Right lung (tissue), 5 donors: ENCODE results near the gene RET. TPM values are rescaled to one million over a fixed set of nuclear protein-coding genes. Genes with fewer than 3 reads are reported as not detected.

Experiments
- DNase-seq, 2 donors: peaks; one replicate each; pipeline ENCODE4 v3.0.0-alpha.2; 2013
- polyA plus RNA-seq, 5 donors: library from polyadenylated mRNA; unstranded; fragments of 120-200 nt; gene quantifications; one replicate each; pipeline versions ENCODE4 v1.2.1 to v1.2.3, GENCODE V29; 2013; ENCODE audit warnings: inconsistent platforms in 1 of 5, low replicate concordance in 1 of 5; ENCODE audit not compliant: insufficient read length in 5 of 5, insufficient read depth in 1 of 5

Gene RET
- polyA plus RNA-seq, 5 donors, result 1.5 to 2.8 (median 2.0) TPM

DNA sequence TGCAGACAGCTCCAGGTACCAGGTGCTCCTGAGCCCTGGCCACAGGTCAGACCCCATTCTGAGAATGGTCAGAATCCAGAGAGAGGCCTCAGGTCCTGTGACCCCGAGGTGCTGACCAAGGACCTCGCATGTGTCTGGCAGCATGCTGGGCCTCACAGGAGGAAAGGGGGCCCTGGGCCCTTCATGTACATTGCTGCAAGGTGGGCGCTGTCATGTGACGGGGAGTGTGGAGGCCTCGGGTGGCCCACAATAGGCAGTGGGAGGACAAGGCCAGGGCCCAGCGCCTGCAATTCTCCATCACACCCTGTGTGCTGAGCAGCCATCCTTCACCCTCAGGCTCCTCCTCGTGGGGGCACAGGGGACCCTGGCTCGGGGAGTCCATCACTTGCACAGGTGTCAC is 15.5 kb upstream of the RET start:
- DNase-seq, result no peak

- DNase-seq, result no peak
Measured at GRCh38 chr10:43061760-43062159, 15.1 kb upstream of the RET start.

DNA sequence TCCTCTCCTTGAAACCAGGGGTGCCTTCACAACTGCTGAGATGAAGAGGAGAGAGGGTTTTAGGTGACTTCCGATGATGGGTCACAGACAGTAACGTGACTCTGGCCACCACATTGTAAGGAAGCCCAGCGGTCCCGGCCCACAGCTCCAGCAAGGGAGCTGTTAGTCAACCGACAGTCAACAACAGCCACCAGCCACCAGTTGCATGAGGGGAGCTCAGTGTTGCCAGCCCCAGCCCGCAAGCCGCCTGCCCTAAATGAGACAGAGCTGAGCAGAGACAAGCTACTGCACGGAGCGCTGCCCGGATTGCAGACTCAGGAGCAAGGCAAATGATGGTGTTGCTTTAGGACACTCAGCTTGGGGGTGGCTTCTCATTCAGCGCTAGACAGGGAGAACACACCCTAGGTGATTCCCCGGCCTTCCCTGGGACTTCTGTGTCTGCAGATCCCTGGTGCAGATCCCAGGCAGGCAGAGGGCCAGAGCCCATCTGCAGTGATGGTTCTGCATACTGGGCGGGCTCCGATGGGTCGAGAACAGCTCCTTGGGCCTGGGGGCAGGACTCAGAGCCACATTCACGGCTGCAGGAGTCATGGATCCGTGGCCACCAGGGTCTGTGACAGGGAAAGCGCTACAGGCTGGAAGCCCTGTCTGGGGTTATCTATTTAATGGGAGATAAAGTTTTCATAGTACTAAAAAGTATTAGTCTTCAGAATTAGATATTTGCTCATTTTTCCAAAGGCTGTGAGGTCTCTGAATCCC is 14.3 kb upstream of the RET start:
- no peak for DNase-seq

- no peak for DNase-seq
Measured at GRCh38 chr10:43064331-43065075, 12.4 kb upstream of the RET start.

GRCh38 chr10:43065234-43065633 is 11.6 kb upstream of the RET start:
- no peak for DNase-seq

DNA sequence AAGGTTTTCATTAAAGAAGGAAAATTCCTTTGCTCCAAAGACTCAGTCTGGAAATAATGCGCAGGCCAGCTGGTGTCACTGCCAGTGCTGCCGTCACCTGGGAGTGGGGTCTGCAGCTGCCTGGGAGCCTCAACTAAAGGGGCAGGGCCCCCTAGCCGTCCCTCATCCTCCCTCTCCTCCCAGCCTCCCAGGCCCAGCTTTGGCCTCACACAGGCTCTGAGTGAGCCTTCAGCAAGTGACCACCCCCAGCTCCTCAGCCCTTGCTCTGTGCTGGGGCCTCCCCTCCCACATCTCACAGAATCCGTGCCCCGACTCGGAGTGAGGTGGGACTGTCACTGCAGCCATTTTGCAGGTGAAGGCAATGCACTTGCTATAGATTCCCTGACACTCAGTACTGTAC is 11.1 kb upstream of the RET start:
- no peak for DNase-seq

- DNase-seq, result no peak
Measured at GRCh38 chr10:43066481-43066880, 10.4 kb upstream of the RET start.

DNA sequence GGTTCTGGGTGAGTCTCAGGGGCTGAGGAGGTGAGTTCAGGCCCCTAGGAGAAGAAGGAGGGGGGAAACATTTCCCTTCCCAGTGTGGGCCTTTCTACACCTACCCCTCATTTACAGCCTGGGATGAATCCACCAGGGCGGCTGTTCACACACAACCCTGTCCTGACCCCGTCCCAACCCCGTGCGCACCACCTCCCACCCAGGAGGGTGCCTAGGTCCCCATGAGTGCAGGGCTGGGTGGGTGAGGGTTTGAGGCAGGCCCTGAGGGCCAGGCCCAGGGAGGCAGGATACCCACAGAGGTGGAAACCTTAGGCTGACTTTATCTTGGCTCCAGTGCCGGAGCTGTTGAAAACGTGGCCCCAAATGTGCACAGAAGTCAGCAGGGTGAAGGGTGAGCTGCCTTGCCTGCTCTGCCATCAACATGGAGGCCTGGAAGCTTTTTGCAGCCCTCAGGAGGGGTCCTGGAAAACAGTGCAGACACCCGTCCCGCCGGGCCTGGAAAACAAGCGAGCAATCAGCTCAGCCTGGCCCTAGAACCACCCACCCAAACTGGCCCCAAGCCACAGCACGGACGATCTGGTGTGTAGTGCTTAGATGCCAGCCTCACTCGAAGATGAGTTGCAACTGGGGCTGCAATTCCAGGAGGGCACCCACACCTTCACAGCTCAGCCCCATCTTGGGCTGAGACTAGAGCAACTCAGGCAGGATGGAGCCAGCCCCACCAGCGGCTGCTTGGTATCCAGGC is 9.3 kb upstream of the RET start:
- no peak for DNase-seq

DNA sequence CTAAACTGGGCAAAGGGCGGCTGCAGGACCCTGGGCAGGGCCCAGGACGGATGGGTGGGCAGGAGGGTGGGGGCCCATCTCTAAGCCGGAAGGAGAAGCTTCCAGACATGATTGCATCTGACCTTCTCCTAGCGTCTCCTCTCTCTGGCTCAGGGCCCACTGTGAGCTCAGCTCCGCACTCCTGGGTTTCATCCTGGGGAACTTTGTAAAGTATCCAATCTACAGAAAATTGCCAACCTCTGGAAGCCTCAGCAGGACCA is 8.8 kb upstream of the RET start:
- no peak for DNase-seq

GRCh38 chr10:43068471-43069210 is 8.2 kb upstream of the RET start:
- no peak for DNase-seq

DNA sequence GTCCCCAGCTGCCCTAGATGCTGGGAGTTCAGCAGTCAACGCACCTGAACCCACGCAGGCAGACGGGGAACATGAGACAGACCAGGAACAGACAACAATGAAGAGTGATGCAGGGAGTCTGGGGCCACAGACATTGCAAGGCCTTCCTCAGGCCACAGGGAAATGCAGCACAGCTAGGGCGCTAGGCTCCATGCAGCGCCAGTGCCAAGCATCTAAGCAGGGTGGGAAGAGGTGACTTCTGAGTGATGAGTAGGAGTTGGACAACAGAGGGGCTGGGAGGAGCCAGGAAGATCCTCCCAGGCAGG is 7.7 kb upstream of the RET start:
- no peak for DNase-seq

DNA sequence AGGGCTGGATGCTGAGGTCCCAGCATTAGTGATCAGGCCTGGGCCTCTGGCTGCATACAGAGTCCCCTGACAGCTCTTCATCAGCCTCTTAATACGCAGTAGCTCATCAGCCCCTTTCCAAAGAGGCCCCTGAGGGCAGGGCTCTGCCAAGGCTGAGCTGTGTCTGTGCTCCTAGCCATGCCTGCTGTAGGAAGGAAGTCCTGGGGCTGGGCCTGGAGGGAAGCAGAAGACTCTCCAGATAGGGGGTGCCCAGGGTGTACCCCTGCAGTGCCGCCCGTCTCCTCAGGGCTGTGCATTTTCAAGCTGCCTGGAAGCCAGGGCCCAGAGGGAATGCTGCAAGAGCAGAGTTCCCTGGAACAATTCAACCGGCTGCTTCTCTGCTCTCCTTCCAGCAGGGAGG is 7.3 kb upstream of the RET start:
- DNase-seq, result no peak

DNA sequence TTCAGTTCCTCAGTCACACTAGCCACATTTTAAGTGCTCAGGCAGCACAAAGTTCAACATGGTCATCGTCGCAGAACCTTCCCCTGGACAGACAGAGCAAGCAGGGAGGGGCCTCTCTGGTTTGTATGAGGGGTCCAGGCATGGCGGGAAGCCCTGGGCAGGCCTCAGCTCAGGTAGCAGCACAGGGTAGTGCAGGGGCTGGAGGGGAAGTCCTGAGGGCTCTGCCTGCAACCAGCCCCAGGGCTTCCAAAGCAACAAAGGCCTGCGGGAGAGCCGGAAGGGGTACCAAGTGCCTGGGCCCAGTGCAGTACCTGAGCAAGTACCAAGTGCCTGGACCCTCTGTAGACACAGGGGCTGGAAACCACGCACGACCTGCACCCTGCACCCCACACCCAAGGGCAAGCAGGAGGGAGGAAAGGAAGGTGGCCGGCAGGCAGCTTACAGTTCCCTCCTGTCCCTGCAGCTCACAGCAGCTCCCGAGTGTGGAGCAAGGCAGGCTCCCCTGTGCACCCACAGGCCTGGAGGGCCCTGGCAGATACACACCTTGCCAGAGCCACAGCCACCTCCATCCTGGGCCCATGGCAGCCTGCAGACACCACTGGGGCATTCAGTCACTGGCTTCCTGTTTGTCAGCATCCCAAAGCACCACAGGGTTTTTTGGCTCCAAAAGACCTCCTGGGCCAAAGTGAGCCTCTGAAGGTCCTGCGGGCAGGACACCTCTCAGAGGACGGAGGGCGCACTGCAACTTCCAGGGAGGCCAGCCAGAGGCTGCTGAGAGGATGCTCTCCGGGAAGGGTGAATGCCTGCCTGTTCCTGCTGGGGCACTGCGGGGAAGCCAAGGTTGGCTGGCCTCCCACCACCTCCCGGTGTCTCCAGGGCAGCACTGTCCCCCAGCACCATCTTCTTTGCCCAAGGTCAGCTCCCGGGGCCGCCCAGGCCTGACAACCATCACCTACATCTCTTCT is 6.5 kb upstream of the RET start:
- DNase-seq, result no peak

- no peak for DNase-seq
Measured at GRCh38 chr10:43071865-43072650, 4.8 kb upstream of the RET start.

- DNase-seq, result no peak
Measured at GRCh38 chr10:43073191-43073590, 3.7 kb upstream of the RET start.

DNA sequence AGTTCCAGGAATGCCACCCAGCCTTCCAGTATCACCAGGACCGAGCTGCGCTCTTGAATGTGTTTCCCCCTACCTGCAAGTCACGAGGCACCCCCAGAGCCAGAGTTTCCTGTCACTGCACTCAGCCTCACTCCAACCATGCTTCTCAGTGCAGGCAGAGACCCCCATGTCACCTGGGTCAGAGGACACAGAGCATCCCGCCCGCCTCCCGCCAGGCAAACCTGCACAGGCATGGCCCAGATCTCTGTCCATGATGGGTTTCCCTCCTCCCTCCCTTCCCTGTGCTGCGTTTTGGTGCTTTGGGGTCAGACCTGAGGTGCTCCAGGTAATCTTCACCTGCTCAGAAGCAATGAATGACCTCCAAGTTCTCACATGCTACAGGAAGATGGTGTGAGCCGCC is 3.1 kb upstream of the RET start:
- no peak for DNase-seq

DNA sequence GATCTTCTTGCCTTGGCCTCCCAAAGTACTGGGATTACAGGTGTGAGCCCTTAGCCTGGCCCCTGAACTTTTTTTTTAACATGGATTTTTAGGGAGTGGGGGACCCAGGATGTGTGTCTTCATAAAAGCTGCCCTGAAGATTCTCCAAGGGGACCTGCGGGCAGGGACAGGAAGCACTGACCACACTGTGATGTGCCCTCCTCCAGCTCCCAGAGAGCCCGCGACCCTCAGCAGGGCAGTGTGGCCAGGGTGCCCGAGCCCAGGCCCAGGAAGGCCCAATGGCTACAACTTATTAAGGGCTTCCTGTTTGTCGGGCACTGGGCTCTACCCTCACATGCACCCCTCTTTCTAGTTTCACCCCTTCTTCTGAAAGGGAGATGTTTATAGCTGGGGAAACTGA is 2.5 kb upstream of the RET start:
- no peak for DNase-seq

DNA sequence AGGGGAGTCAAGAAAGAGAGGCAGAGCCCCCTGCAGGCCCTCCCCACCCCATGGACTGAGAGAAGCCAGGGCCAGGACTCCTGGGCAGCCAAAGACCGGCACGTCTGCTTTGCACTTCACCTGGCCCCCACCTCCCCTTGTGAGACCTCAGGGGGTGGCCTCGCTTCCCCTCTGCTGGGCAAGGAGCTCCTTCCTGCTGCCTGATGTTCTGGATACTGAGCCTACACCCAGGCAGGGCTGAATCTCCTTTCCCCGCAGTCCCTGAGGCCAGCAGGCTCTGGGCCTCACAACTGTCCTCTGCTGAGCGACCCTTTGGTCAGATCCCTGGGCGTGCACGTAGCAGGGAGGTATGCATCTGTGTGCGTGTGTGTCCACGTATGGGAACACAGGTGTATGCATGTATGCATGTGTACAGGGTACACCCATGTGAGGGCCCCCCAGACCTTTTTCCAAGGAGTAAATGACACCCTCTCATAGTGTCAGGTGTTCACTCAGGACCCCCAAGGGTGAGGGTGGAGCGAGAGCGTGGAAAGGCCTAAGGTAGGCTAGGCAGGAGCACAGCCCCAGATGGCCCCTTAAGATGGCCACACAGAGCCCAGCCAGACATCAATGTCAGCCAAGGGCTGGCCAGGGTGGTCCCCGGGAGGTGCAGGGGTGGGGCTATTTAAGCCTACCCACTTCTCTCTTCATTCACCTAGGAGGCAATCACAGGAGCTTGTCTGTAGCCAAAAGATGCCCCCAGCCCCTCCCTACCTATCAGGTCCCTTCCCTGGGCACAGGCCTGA is 1.9 kb upstream of the RET start:
- no peak for DNase-seq

GRCh38 chr10:43075612-43076003 is 1.3 kb upstream of the RET start:
- DNase-seq, result no peak
